Subcutaneous abdominal adipose tissue (tissue), 5 donors: ENCODE data around the gene GINS2.

ENCODE experiments used
- H3K27ac ChIP-seq: one replicate; pipeline ENCODE4 v1.7.0; 2013; ENCODE audit warnings: low read depth, mild to moderate bottlenecking, inconsistent platforms, low read length, moderate library complexity
- H3K27me3 ChIP-seq, 5 donors: one replicate each; pipeline ENCODE4 v1.7.0; 2013; ENCODE audit warnings: low read length in 5 of 5, inconsistent platforms in 1 of 5; ENCODE audit not compliant: control insufficient read depth in 5 of 5, insufficient read depth in 4 of 5
- H3K36me3 ChIP-seq, 5 donors: one replicate each; pipeline ENCODE4 v1.7.0; 2013; ENCODE audit warnings: low read length in 5 of 5; ENCODE audit not compliant: control insufficient read depth in 5 of 5, insufficient read depth in 5 of 5
- H3K4me1 ChIP-seq, 5 donors: one replicate each; pipeline ENCODE4 v1.7.0; 2013; ENCODE audit warnings: low read length in 5 of 5, mild to moderate bottlenecking in 3 of 5, moderate library complexity in 1 of 5; ENCODE audit not compliant: control insufficient read depth in 5 of 5, insufficient read depth in 5 of 5
- H3K4me3 ChIP-seq, 5 donors: one replicate each; pipeline ENCODE4 v1.7.0; 2013; ENCODE audit warnings: low read length in 5 of 5, low read depth in 1 of 5
- H3K9ac ChIP-seq, 5 donors: one replicate each; pipeline ENCODE4 v1.7.0; 2013; ENCODE audit warnings: low read length in 5 of 5, mild to moderate bottlenecking in 4 of 5, moderate library complexity in 3 of 5
- H3K9me3 ChIP-seq, 5 donors: one replicate each; pipeline ENCODE4 v1.7.0; 2013; ENCODE audit warnings: low read length in 5 of 5; ENCODE audit not compliant: control insufficient read depth in 5 of 5
- donor health status: healthy.
- donor health status: healthy.
- donor health status: healthy.
- donor health status: healthy.
- donor health status: healthy.

Gene GINS2

DNA sequence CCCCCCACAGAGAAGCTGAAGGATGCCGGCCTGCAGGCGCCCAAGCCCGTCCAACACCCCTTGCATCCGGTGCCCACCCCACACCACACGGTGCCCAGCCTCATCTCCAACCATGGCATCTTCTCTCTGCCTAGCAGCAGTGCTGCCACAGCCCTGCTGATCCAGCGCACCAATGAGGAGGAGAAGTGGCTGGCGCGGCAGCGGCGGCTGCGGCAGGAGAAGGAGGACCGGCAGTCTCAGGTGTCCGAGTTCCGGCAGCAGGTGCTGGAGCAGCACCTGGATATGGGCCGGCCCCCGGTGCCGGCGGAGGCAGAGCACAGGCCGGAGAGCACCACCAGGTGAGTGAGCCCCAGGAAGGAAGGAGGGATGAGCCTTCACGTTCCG lies 31.5 kb downstream of the GINS2 start:
- peaks cover 0 to 85% (median 78%) of the 10 kb centered on the region in 5 donors for H3K36me3 ChIP-seq
- H3K27me3 ChIP-seq = no peaks in the 10 kb centered on the region
- peaks cover 0 to 64% (median 25%) of the 10 kb centered on the region in 5 donors for H3K4me1 ChIP-seq
- peak overlapping the region; percentile 30 for H3K27ac ChIP-seq
- H3K9ac ChIP-seq = no peak overlapping the region
- H3K9me3 ChIP-seq = no peaks in the 10 kb centered on the region
- H3K4me3 ChIP-seq = no peak overlapping the region

- no peak overlapping the region for H3K4me3 ChIP-seq
- no peak overlapping the region for H3K9ac ChIP-seq
- no peaks in the 10 kb centered on the region for H3K27me3 ChIP-seq
- H3K36me3 ChIP-seq = peaks cover 0 to 78% (median 72%) of the 10 kb centered on the region in 5 donors
- H3K27ac ChIP-seq = peak overlapping the region; percentile 41
- no peaks in the 10 kb centered on the region for H3K9me3 ChIP-seq
- H3K4me1 ChIP-seq = peaks cover 0 to 70% (median 30%) of the 10 kb centered on the region in 5 donors
Observed at GRCh38 chr16:85656351-85657266, 32.1 kb downstream of the GINS2 start.

GRCh38 chr16:85655216-85656129 lies 33.3 kb downstream of the GINS2 start:
- peaks cover 0 to 80% (median 33%) of the 10 kb centered on the region in 5 donors for H3K4me1 ChIP-seq
- peaks cover 0 to 71% (median 65%) of the 10 kb centered on the region in 5 donors for H3K36me3 ChIP-seq
- no peaks in the 10 kb centered on the region for H3K27me3 ChIP-seq
- H3K27ac ChIP-seq = peak overlapping the region; percentile 41
- no peaks in the 10 kb centered on the region for H3K9me3 ChIP-seq
- no peak overlapping the region for H3K9ac ChIP-seq
- peak overlapping the region in 1 of 5 donors; percentile 35 for H3K4me3 ChIP-seq

- no peaks in the 10 kb centered on the region for H3K9me3 ChIP-seq
- H3K4me1 ChIP-seq = peaks cover 0 to 82% (median 33%) of the 10 kb centered on the region in 5 donors
- no peak overlapping the region for H3K9ac ChIP-seq
- H3K4me3 ChIP-seq = no peak overlapping the region
- no peaks in the 10 kb centered on the region for H3K27me3 ChIP-seq
- H3K36me3 ChIP-seq = peaks cover 0 to 74% (median 69%) of the 10 kb centered on the region in 5 donors
- H3K27ac ChIP-seq = no peak overlapping the region
Observed at GRCh38 chr16:85654251-85655095, 34.3 kb downstream of the GINS2 start.

GRCh38 chr16:85653290-85653891 lies 35.4 kb downstream of the GINS2 start:
- Histone ChIP-seq H3K27me3 (no peaks in the 10 kb centered on the region), H3K4me3 (no peak overlapping the region), H3K9ac (peak overlapping the region in 2 of 5 donors; percentile 10 to 28), H3K4me1 (peaks cover 0 to 71% (median 29%) of the 10 kb centered on the region in 5 donors), H3K36me3 (peaks cover 0 to 73% (median 67%) of the 10 kb centered on the region in 5 donors), H3K27ac (peak overlapping the region; percentile 37), H3K9me3 (no peaks in the 10 kb centered on the region)

- no peak overlapping the region for H3K4me3 ChIP-seq
- H3K27ac ChIP-seq = peak overlapping the region; percentile 46
- peaks cover 0 to 64% (median 29%) of the 10 kb centered on the region in 5 donors for H3K4me1 ChIP-seq
- no peaks in the 10 kb centered on the region for H3K27me3 ChIP-seq
- H3K9ac ChIP-seq = no peak overlapping the region
- peaks cover 0 to 72% (median 62%) of the 10 kb centered on the region in 5 donors for H3K36me3 ChIP-seq
- H3K9me3 ChIP-seq = no peaks in the 10 kb centered on the region
Observed at GRCh38 chr16:85652431-85653221, 36.1 kb downstream of the GINS2 start.

- no peaks in the 10 kb centered on the region for H3K9me3 ChIP-seq
- H3K9ac ChIP-seq = peak overlapping the region in 2 of 5 donors; percentile 20 to 35
- peaks cover 0 to 62% (median 24%) of the 10 kb centered on the region in 5 donors for H3K4me1 ChIP-seq
- no peak overlapping the region for H3K4me3 ChIP-seq
- H3K27ac ChIP-seq = peak overlapping the region; percentile 46
- H3K27me3 ChIP-seq = no peaks in the 10 kb centered on the region
- H3K36me3 ChIP-seq = peaks cover 0 to 64% (median 54%) of the 10 kb centered on the region in 5 donors
Observed at GRCh38 chr16:85651629-85652430, 36.9 kb downstream of the GINS2 start.
